ENCODE measurements around the gene DTNA. TPM values are rescaled to one million over a fixed set of nuclear protein-coding genes. Genes with fewer than 3 reads are reported as not detected.
"Not testable (repeated sequence)": the region's sequence is repeated elsewhere in the genome, so short reads cannot be mapped to it uniquely, and the experiment has no call there.

The DTNA gene
- total RNA-seq, 2 donors from 2014 or later = 2.7 to 7.0 TPM

DNA sequence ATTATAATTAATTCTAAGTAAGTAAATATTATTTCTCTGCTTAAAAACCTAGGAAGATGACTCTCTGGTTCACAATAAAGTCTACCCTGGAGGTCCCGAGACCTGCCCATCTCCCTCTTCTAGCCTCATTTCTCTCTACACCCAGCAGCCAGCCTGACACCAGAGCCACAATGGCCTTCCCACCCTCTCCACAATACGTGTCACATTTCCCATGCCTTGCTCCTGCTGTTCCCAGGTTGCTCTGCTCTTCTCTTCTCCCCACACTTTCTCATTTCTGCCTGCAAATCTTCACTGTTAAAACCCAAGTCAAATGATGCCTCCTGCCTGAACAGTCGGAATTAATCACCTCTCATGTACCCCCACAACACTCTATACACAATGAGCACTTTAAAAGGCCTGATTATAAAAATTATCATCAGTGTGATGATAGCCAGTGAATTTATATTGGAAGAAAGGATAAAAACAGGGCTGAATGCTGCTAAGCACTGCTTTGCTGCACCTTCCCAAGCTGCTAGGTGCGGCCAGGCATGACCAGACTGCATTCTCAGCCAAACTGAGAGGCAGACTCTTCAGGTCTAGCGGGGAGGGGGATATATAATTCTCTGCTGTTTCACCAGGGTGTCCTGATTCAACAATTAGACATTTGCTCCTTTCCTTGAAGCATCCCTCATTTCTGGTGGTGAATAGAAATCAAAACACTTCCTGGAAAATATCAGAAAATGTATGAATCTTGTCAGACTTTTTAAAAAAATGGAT lies 160.6 kb downstream of the DTNA start:
- intact Hi-C loops (cut with DNase I, micrococcal nuclease) = no loop called here
- no peak for DNase-seq
- ATAC-seq = no peak

GRCh38 chr18:34871435-34871834 lies 161.3 kb downstream of the DTNA start:
- DNase-seq = no peak
- ATAC-seq = no peak
- intact Hi-C loops (cut with DNase I, micrococcal nuclease) = no loop called here

- intact Hi-C loops (cut with DNase I, micrococcal nuclease) = no loop called here
- DNase-seq = no peak
- ATAC-seq = no peak
Measured at GRCh38 chr18:34872066-34872465, 162.0 kb downstream of the DTNA start.

GRCh38 chr18:34873986-34874580 lies 164.0 kb downstream of the DTNA start:
- DNase-seq (no peak), ATAC-seq (no peak)
- intact Hi-C loops (cut with DNase I, micrococcal nuclease) = no loop called here

- ATAC-seq (no peak), DNase-seq (no peak)
- intact Hi-C loops (cut with DNase I, micrococcal nuclease) = no loop called here
Measured at GRCh38 chr18:34875150-34875549, 165.1 kb downstream of the DTNA start.

DNA sequence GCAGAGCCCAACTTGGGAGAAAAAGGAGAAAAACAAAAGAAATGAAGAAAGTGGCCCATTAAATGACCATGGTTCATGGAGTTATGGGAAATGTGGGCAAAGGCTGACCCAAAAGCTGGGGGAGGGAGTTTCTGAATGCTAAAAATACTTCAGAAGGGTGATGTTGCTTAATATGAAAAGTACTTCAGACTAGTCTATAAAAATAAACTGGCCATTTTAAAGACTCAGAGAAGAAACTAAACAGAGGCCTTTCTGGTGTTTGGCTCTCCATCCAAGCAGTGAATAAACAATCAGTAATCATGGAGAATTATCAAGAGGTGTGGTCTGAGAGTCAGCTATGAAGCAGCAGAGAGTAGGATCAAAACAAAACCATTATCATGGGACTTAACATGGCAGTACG lies 170.3 kb downstream of the DTNA start:
- intact Hi-C loops (cut with DNase I, micrococcal nuclease) = no loop called here
- DNase-seq (no peak), ATAC-seq (no peak)

DNA sequence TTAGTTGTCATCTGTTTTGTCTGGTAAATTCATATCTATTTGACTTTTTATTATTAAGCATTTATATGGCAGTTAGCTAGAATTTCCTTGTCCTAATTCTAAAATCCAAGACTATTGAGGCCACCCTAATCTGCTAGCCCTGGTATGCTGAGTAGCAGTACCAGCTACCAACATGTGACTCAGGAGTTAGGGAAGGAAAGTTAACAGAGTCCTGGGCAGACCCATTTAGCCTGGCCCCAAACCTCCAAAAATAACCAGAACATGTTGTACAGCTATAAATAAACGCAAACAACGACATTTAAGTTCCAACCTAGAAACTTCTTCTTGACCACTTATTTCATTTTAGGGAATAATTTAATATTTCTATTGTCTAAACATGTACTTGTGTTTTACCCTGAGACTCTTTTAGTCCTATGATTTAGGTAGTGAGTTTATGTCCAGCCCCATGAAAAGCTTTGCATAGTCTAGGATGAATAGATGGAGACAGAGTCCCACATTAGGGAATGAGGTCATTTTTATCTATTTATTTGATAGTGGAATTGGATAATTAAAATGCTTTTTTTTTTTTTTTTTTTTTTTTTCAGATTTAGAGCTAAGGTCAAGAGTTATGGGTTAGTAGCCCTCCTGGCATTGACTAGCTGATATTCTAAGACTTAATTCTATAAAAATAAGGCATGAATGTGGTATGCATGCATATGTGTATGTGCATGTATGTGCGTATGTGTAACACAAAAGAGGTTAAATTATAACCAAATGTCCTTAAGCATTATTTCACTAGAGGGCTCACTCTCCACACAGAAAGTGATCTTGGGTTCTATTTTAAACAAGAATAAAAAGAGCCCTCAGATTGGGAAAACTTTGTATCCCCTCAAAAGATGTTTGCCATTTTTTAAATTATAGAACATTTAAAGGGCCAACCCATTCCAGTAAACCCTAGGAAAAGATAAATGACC lies 171.1 kb downstream of the DTNA start:
- intact Hi-C loops (cut with DNase I, micrococcal nuclease) = no loop called here
- no peak for DNase-seq
- ATAC-seq = peak; percentile 40

- intact Hi-C loops (cut with DNase I, micrococcal nuclease) = no loop called here
- no peak for DNase-seq
- ATAC-seq = no peak
Measured at GRCh38 chr18:34884436-34884835, 174.3 kb downstream of the DTNA start.

DNA sequence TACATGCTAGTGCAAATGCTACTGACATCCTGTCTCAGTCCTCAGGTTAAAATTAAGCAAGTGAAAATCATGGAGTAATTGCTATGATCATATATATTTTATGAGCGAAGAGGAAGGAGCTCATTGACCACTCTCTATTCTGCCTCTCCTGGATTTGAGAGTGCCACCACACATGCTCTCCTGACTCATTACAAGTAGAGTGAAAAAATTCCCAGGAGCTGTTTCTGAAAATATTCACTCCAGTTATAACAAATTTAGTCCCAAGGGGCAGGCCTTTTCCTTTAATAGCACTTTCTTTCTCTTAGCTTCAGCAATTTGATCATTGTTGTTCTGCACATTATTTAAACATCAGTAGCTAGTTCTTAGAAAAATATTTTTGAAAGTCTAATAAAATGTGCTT lies 176.1 kb downstream of the DTNA start:
- intact Hi-C loops (cut with DNase I, micrococcal nuclease) = no loop called here
- ATAC-seq (no peak), DNase-seq (no peak)

DNA sequence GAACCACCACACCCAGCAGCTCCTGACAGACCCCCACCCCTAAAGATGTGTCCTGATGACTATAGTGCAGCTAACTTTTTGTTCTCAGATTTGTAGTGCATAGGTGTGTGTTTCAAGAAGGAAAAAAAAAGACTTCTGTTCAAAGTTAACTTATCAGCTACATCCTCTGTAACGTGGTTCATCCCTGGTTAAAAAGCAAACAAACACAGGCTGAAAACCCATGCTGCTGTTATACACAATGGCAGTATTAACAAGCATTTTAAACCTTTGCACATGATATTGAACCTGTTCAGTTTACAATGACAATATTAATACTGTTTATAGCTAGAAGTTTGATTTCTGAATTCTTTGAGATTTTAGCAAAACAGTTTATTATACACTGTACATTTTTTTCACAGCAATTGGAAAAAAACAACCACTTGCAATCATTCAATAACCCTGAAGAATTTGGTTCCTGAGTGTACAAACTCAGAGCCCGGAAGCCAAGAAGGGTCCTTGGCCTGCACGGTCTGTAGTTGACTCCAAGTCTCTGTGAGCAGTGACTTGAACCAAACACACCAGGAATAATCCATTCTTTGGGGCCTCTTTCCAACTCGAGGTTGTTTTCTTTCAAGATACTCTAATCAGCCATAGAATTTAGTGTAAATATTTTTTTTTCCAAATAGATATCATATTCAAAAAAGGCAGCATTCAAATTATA lies 177.9 kb downstream of the DTNA start:
- ATAC-seq = no peak
- intact Hi-C loops (cut with DNase I, micrococcal nuclease) = no loop called here
- DNase-seq = no peak

GRCh38 chr18:34890486-34891085 lies 180.5 kb downstream of the DTNA start:
- intact Hi-C loops (cut with DNase I, micrococcal nuclease) = no loop called here

DNA sequence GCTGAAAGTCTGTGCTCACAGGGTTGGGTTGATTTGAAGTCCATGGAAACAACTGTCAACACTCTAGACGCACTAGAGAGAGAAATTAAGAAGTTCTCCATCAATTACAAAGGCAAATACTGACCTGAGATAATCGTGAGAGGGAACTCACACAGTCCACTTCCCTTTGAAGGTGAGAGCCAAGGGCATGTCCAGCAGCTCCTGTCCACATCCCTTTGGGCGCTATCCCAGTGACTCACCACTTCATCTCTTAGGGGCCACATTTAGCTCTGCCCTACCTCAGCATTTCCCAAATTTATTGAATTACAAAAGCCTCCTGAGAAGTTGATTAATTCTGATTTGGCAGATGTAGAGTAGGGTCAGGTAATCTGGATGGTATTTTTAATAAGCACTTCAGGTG lies 182.3 kb downstream of the DTNA start:
- no peak for DNase-seq
- no peak for ATAC-seq
- intact Hi-C loops (cut with DNase I, micrococcal nuclease) = no loop called here

More at GRCh38 chr18:34890486-34891085, 180.5 kb downstream of the DTNA start:
- DNase-seq = no peak
- no peak for ATAC-seq

DNA sequence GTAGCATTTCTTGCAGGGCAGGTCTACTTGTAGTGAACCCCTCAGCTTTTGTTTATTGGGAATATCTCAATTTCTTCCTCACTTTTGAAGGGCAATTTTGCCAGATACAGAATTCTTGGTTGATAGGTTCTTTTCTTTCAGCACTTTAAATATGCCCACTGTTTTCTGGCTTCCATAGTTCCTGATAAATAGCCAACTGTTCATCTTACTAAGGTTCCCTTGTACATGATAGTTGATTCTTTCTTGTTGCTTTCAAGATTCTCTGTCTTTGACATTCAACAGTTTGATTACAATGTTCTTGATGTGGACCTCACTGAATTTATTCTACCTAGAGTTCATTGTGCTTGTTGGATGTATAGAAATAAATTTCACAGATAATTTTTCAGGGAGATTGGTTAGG lies 183.1 kb downstream of the DTNA start:
- ATAC-seq (no peak), DNase-seq (no peak)
- intact Hi-C loops (cut with DNase I, micrococcal nuclease) = no loop called here

GRCh38 chr18:34901299-34901698 lies 191.2 kb downstream of the DTNA start:
- DNase-seq (no peak), ATAC-seq (no peak)
- intact Hi-C loops (cut with DNase I, micrococcal nuclease) = no loop called here

- DNase-seq (no peak), ATAC-seq (no peak)
- intact Hi-C loops (cut with DNase I, micrococcal nuclease) = no loop called here
Measured at GRCh38 chr18:34904994-34905393, 194.9 kb downstream of the DTNA start.

DNA sequence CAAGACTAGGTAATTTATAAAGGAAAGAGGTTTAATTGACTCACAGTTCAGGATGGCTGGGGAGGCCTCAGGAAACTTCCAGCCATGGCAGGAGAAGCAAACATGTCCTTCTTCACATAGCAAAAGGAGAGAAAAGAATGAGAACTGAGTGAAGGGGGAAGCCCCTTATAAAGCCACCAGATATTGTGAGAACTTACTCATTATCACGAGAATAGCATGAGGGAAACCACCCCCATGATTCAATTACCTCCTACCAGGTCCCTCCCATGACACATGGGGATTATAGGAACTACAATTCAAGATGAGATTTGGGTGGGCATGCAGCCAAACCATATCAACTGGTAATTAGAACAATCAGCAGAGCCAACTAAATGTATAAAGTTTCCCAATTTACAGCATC lies 196.9 kb downstream of the DTNA start:
- intact Hi-C loops (cut with DNase I, micrococcal nuclease); DNase-seq; ATAC-seq: not testable (repeated sequence)

GRCh38 chr18:34909637-34910364 lies 199.7 kb downstream of the DTNA start:
- intact Hi-C loops (cut with DNase I, micrococcal nuclease) = no loop called here
- no peak for ATAC-seq
- no peak for DNase-seq

- no peak for ATAC-seq
- intact Hi-C loops (cut with DNase I, micrococcal nuclease) = no loop called here
- DNase-seq = no peak
Measured at GRCh38 chr18:34911081-34911480, 201.0 kb downstream of the DTNA start.
